ENCODE measurements around the gene NADK2.
"Not testable (repeated sequence)": the region's sequence is repeated elsewhere in the genome, so short reads cannot be mapped to it uniquely, and the experiment has no call there.

- not testable (repeated sequence) for TF ChIP-seq POLR2A, CTCF (IDR thresholded peaks at IDR 0.05)
Observed at GRCh38 chr5:36184408-36184807, 57.3 kb downstream of the NADK2 start.

Measured in heart left ventricle (tissue), 13 donors.